ENCODE measurements around the gene KCNH3. TPM values are rescaled to one million over a fixed set of nuclear protein-coding genes. Genes with fewer than 3 reads are reported as not detected.

KCNH3 gene
- total and polyA plus RNA-seq, 10 of the 15 experiments (the other 5 are each of a cell fraction or from before 2014, with no cell fraction given), result 0.03 to 0.45 (median 0.08) TPM; not detected in 5

DNA sequence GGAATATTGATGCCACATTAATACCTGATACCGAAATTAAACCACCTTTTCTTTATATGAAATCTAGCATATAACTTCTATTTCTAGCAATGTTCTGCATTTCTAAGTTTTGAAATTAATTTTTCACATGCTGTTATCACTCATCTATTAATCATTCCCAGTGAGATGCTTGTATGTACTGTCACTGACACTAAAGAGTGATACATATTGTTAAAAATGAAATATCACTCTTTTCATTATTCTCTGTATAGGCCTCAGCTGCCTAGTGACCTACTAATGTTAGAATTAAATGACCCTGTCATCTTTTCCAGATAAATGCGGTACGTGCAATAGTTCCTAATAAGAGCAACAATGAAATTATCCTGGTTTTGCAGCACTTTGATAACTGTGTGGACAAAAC, 49.7 kb upstream of the KCNH3 start:
- CTCF ChIA-PET, result interaction anchor here (1.0 to 1.4 kb wide), 2 partner anchors 92 to 131 kb away, joined by 3 read pairs; no protein-coding TSS in a partner anchor
- no peaks in the 10 kb centered on the region for H3K27me3 ChIP-seq (replicated peaks in 1 of 2; ENCODE audit: control insufficient read depth in 2 of 2, insufficient read depth in 2 of 2, low read length in 1 of 2)
- TF ChIP-seq HCFC1 (IDR thresholded peaks at IDR 0.05; ENCODE audit: low read length) (no peak), BRCA1 (IDR thresholded peaks at IDR 0.05; ENCODE audit: low read depth, low read length) (no peak), RCOR1 (conservative IDR thresholded peaks at IDR 0.05; ENCODE audit: low read depth, low read length) (no peak), NR2C1 (IDR thresholded peaks at IDR 0.05) (no peak), CREB1 (IDR thresholded peaks at IDR 0.05; ENCODE audit: low read depth) (no peak), RUNX3 (IDR thresholded peaks at IDR 0.05; ENCODE audit: low read length) (no peak), NR2F1 (conservative IDR thresholded peaks at IDR 0.05) (no peak), ZNF384 (IDR thresholded peaks at IDR 0.05; ENCODE audit: borderline replicate concordance, low read depth, low read length) (no peak), SMC3 (IDR thresholded peaks at IDR 0.05; ENCODE audit: borderline replicate concordance, low read length) (no peak), TCF7 (IDR thresholded peaks at IDR 0.05; ENCODE audit: borderline replicate concordance) (no peak), POLR2A (IDR thresholded peaks at IDR 0.05; ENCODE audit: low read depth, low read length) (no peak)
- TF ChIP-seq, protein P1, sequence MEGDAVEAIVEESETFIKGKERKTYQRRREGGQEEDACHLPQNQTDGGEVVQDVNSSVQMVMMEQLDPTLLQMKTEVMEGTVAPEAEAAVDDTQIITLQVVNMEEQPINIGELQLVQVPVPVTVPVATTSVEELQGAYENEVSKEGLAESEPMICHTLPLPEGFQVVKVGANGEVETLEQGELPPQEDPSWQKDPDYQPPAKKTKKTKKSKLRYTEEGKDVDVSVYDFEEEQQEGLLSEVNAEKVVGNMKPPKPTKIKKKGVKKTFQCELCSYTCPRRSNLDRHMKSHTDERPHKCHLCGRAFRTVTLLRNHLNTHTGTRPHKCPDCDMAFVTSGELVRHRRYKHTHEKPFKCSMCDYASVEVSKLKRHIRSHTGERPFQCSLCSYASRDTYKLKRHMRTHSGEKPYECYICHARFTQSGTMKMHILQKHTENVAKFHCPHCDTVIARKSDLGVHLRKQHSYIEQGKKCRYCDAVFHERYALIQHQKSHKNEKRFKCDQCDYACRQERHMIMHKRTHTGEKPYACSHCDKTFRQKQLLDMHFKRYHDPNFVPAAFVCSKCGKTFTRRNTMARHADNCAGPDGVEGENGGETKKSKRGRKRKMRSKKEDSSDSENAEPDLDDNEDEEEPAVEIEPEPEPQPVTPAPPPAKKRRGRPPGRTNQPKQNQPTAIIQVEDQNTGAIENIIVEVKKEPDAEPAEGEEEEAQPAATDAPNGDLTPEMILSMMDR (IDR thresholded peaks at IDR 0.05 in 2 of 3, conservative IDR thresholded peaks at IDR 0.05 in 1 of 3; ENCODE audit: control insufficient read depth in 2 of 3, extremely low read depth in 1 of 3, insufficient read depth in 1 of 3, low read depth in 3 of 3, low read length in 3 of 3), result no peak
- TF ChIP-seq, protein P2, sequence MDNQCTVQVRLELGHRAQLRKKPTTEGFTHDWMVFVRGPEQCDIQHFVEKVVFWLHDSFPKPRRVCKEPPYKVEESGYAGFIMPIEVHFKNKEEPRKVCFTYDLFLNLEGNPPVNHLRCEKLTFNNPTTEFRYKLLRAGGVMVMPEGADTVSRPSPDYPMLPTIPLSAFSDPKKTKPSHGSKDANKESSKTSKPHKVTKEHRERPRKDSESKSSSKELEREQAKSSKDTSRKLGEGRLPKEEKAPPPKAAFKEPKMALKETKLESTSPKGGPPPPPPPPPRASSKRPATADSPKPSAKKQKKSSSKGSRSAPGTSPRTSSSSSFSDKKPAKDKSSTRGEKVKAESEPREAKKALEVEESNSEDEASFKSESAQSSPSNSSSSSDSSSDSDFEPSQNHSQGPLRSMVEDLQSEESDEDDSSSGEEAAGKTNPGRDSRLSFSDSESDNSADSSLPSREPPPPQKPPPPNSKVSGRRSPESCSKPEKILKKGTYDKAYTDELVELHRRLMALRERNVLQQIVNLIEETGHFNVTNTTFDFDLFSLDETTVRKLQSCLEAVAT (IDR thresholded peaks at IDR 0.05), result no peak
- TF ChIP-seq, protein P3, sequence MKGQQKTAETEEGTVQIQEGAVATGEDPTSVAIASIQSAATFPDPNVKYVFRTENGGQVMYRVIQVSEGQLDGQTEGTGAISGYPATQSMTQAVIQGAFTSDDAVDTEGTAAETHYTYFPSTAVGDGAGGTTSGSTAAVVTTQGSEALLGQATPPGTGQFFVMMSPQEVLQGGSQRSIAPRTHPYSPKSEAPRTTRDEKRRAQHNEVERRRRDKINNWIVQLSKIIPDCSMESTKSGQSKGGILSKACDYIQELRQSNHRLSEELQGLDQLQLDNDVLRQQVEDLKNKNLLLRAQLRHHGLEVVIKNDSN (IDR thresholded peaks at IDR 0.05; ENCODE audit: borderline replicate concordance, extremely low read length, insufficient read depth, low read depth, low read length), result no peak
- H3K9me3 ChIP-seq (replicated peaks; ENCODE audit: control insufficient read depth, insufficient read depth, low read length), result no peaks in the 10 kb centered on the region
- no peak overlapping the region for H3K9ac ChIP-seq (ENCODE audit: control insufficient read depth, insufficient read depth, low read length)
- H3K36me3 ChIP-seq (ENCODE audit: control insufficient read depth in 2 of 2, insufficient read depth in 2 of 2, low read length in 1 of 2), result peaks cover 2 to 22% of the 10 kb centered on the region in 2 experiments
- no peak overlapping the region for H3K4me2 ChIP-seq (ENCODE audit: control insufficient read depth, insufficient read depth)
- peaks cover 5% of the 10 kb centered on the region for H3K4me1 ChIP-seq (ENCODE audit: control insufficient read depth, insufficient read depth, low read length)
- H3K79me2 ChIP-seq (ENCODE audit: control insufficient read depth, insufficient read depth, low read length), result no peaks in the 10 kb centered on the region
- DNase-seq (ENCODE audit: low read depth, low spot score) (no peak), FAIRE-seq (no peak), ATAC-seq (no peak)
- no TSS peak for BruUV-seq (replicated peaks)
- H3K4me3 ChIP-seq, result no peak overlapping the region
- H3K27ac ChIP-seq (ENCODE audit: control insufficient read depth, insufficient read depth), result no peak overlapping the region
- in situ Hi-C loops (cut with MboI), result no loop called here
- SMC1A ChIA-PET (ENCODE audit: uncharacterized antibody, unreplicated experiment), result interaction anchor here (1.1 to 1.4 kb wide), 2 partner anchors 18 to 130 kb away, joined by 3 read pairs; no protein-coding TSS in a partner anchor
- POLR2A ChIA-PET, result no interaction called here
- intact Hi-C loops (cut with micrococcal nuclease; ENCODE audit: unreplicated experiment), result no loop called here
- H2AFZ ChIP-seq (ENCODE audit: control insufficient read depth, low read depth, low read length), result no peak overlapping the region
- 95% methylated on average over 3 of the region's 3 CpGs for WGBS (ENCODE audit: insufficient coverage, insufficient replicate concordance, low lambda C conversion rate, missing lambda C conversion rate)
- RAD21 ChIA-PET (ENCODE audit: unreplicated experiment), result no interaction called here
- no peaks in the 10 kb centered on the region for H4K20me1 ChIP-seq (ENCODE audit: control insufficient read depth, insufficient read depth)
